DND-41 (cell line): Measurements from ENCODE around the gene KRTAP3-1.

Source experiments
- CTCF ChIP-seq: IDR thresholded peaks from 2 replicates; pipeline ENCODE4 v1.5.1; 2012; ENCODE audit warnings: borderline replicate concordance, low read length, moderate library complexity, mild to moderate bottlenecking; ENCODE audit not compliant: poor library complexity, severe bottlenecking; ENCODE audit errors: extremely low read depth
- EZH2 ChIP-seq: IDR thresholded peaks from 3 replicates; pipeline ENCODE4 v1.6.1; 2012; ENCODE audit warnings: borderline replicate concordance, low read depth, mild to moderate bottlenecking, moderate library complexity, low read length, inconsistent platforms; ENCODE audit not compliant: severe bottlenecking

GRCh38 chr17:41029633-41030245 lies 20.8 kb upstream of the KRTAP3-1 start, which contains the start of gene KRTAP1-4:
- TF ChIP-seq EZH2 (no peak), CTCF (no peak)
